ENCODE measurements around the gene TOR3A. TPM values are rescaled to one million over a fixed set of nuclear protein-coding genes. Genes with fewer than 3 reads are reported as not detected.

TOR3A gene
- total RNA-seq, 1 experiment from 2014 or later, result 25.2 TPM

DNA sequence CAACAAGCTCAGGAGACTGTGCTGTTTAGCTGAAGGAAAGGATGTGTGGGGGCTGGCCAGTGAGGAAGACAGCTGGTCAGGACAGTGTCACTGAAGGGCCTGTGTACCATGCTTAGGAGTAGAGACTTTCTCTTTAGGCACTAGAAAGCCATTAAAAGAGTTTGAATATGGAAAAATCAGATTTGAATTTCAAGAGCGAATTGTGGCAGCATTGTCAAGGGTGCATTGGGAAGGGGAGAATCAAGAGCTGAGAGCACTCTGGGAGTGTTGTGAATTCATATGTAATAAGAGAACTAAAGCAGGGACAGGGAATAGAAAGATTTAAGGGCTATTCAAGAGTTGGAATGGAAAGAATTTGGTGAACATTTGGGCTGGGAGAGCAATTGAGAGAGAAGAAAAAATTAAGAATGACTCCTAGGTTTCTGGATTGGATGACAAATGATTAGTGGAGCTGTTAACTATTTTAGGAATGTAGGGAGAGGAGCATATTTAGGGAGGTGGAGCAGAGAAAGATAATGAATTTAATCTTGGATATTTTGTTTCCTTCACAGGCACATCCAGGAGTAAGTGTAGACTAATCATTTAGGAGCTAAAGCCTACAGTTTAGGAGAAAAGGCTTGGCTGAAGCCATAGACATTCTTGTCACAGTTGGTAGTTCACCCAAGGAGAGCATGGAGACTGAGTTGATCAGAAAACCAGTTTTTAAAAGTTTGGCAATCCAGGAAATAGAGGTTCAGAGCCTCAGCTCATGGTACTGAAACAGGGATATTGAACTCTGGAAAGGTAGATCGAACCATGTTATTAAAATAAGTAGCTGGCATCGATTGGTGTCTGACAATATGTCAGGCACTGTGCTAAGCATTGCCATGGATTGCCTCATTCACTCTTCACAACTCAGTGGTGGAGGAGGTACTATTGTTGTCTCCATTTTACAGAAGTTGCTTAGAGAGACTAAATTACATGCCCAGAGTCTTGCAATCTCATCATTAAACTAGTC lies 23.1 kb upstream of the TOR3A start:
- Mint-ChIP-seq H3K4me3 (ENCODE audit: unreplicated experiment) (no peak overlapping the region), H3K36me3 (ENCODE audit: insufficient read depth, unreplicated experiment) (peaks cover 11% of the 10 kb centered on the region), H3K27ac (ENCODE audit: unreplicated experiment) (peak overlapping the region; percentile 18), H3K9me3 (ENCODE audit: unreplicated experiment) (no peaks in the 10 kb centered on the region), H3K4me1 (ENCODE audit: low read depth, unreplicated experiment) (peaks cover 9% of the 10 kb centered on the region), H3K27me3 (ENCODE audit: insufficient read depth, unreplicated experiment) (no peaks in the 10 kb centered on the region)
- DNase-seq, result no peak
- peaks cover 13% of the 10 kb centered on the region for H3K4me1 ChIP-seq
- no peaks in the 10 kb centered on the region for H3K27me3 ChIP-seq (replicated peaks; ENCODE audit: control insufficient read depth, insufficient read depth, low read length)
- ChIA-PET POLR2A (no interaction called here), CTCF (no interaction called here)
- no peaks in the 10 kb centered on the region for H3K9me3 ChIP-seq
- BruUV-seq (replicated peaks), result no TSS peak
- TF ChIP-seq, protein P1, sequence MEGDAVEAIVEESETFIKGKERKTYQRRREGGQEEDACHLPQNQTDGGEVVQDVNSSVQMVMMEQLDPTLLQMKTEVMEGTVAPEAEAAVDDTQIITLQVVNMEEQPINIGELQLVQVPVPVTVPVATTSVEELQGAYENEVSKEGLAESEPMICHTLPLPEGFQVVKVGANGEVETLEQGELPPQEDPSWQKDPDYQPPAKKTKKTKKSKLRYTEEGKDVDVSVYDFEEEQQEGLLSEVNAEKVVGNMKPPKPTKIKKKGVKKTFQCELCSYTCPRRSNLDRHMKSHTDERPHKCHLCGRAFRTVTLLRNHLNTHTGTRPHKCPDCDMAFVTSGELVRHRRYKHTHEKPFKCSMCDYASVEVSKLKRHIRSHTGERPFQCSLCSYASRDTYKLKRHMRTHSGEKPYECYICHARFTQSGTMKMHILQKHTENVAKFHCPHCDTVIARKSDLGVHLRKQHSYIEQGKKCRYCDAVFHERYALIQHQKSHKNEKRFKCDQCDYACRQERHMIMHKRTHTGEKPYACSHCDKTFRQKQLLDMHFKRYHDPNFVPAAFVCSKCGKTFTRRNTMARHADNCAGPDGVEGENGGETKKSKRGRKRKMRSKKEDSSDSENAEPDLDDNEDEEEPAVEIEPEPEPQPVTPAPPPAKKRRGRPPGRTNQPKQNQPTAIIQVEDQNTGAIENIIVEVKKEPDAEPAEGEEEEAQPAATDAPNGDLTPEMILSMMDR (IDR thresholded peaks at IDR 0.05; ENCODE audit: insufficient read depth in 1 of 2, low read depth in 1 of 2, low read length in 1 of 2, severe bottlenecking in 1 of 2, unreplicated experiment in 1 of 2), result no peak
- H3K36me3 ChIP-seq (ENCODE audit: control insufficient read depth, insufficient read depth, low read length), result no peaks in the 10 kb centered on the region
- H3K4me3 ChIP-seq (ENCODE audit: low read depth, low read length), result no peak overlapping the region
- intact Hi-C loops (cut with micrococcal nuclease; ENCODE audit: unreplicated experiment), result no loop called here

DNA sequence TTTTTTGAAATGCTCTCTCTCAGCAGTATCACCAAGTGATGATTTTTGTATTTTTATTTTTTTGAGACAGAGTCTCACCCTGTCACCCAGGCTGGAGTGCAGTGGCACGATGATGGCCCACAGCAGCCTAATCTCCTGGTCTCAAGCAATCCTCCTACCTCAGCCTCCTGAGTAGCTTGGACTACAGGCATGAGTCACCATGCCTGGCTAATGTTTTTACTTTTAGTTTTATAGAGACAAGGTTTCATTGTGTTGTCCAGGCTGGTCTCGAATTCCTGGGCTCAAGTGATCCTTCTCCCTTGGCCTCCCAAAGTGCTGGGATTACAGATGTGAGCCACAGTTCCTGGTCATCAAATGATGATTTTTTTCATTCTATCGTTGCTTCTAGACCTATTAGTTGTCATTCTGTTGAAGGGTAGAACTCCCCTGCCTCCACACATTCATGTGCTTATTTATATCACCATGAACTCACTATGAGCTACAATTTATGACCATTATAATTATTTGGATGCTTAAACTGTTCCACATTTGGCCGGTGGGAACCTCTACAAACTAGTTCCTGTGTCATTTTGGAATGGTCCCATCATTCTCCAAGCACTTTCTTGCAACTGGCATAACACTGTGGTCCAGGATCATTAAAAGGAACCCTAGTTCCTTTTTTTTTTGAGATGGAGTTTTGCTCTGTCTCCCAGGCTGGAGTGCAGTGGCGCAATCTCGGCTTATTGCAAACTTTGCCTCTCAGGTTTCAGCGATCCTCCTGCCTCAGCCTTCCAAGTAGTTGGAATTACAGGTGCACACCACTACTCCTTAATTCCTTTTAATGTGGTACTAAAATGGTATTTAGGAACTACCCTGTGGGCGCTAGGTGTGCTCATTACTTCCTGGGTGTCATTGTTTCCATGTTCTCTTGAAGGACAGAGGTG lies 20.2 kb upstream of the TOR3A start:
- ChIA-PET POLR2A (no interaction called here), CTCF (no interaction called here)
- TF ChIP-seq, protein P1 (IDR thresholded peaks at IDR 0.05; ENCODE audit: insufficient read depth in 1 of 2, low read depth in 1 of 2, low read length in 1 of 2, severe bottlenecking in 1 of 2, unreplicated experiment in 1 of 2), result no peak
- Mint-ChIP-seq H3K4me3 (ENCODE audit: unreplicated experiment) (no peak overlapping the region), H3K27me3 (ENCODE audit: insufficient read depth, unreplicated experiment) (no peaks in the 10 kb centered on the region), H3K36me3 (ENCODE audit: insufficient read depth, unreplicated experiment) (peaks cover 6% of the 10 kb centered on the region), H3K9me3 (ENCODE audit: unreplicated experiment) (no peaks in the 10 kb centered on the region), H3K27ac (ENCODE audit: unreplicated experiment) (no peak overlapping the region), H3K4me1 (ENCODE audit: low read depth, unreplicated experiment) (peaks cover 9% of the 10 kb centered on the region)
- no peak overlapping the region for H3K4me3 ChIP-seq (ENCODE audit: low read depth, low read length)
- no peaks in the 10 kb centered on the region for H3K36me3 ChIP-seq (ENCODE audit: control insufficient read depth, insufficient read depth, low read length)
- no peaks in the 10 kb centered on the region for H3K27me3 ChIP-seq (replicated peaks; ENCODE audit: control insufficient read depth, insufficient read depth, low read length)
- H3K4me1 ChIP-seq, result peaks cover 13% of the 10 kb centered on the region
- no peak for DNase-seq
- intact Hi-C loops (cut with micrococcal nuclease; ENCODE audit: unreplicated experiment), result no loop called here
- no TSS peak for BruUV-seq (replicated peaks)
- no peaks in the 10 kb centered on the region for H3K9me3 ChIP-seq

DNA sequence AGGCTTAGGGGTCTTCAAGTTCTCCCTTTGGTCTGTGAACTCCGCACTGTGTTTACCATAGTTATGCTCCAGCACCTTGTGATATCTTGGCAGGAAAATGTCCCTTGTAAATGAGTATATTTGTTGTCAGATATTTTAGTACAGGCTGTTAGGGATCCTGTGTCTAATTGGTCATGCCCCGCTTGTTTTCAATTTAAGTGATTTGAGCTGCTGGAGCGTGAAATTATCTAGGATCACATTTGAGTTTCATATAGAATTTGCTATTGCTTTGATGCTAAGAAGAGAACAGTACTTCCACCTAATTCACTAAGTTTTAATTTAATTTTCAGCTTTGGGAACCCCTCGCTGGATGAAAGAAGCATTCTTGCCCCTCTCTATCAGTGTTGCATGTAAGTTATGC lies 15.4 kb upstream of the TOR3A start:
- Mint-ChIP-seq H3K4me1 (ENCODE audit: low read depth, unreplicated experiment) (no peaks in the 10 kb centered on the region), H3K27ac (ENCODE audit: unreplicated experiment) (no peak overlapping the region), H3K9me3 (ENCODE audit: unreplicated experiment) (no peaks in the 10 kb centered on the region), H3K27me3 (ENCODE audit: insufficient read depth, unreplicated experiment) (no peaks in the 10 kb centered on the region), H3K36me3 (ENCODE audit: insufficient read depth, unreplicated experiment) (peaks cover 14% of the 10 kb centered on the region), H3K4me3 (ENCODE audit: unreplicated experiment) (no peak overlapping the region)
- no peaks in the 10 kb centered on the region for H3K4me1 ChIP-seq
- CTCF ChIA-PET, result no interaction called here
- POLR2A ChIA-PET, result no interaction called here
- no peaks in the 10 kb centered on the region for H3K9me3 ChIP-seq
- H3K27me3 ChIP-seq (replicated peaks; ENCODE audit: control insufficient read depth, insufficient read depth, low read length), result no peaks in the 10 kb centered on the region
- intact Hi-C loops (cut with micrococcal nuclease; ENCODE audit: unreplicated experiment), result no loop called here
- no TSS peak for BruUV-seq (replicated peaks)
- TF ChIP-seq, protein P1 (IDR thresholded peaks at IDR 0.05; ENCODE audit: insufficient read depth in 1 of 2, low read depth in 1 of 2, low read length in 1 of 2, severe bottlenecking in 1 of 2, unreplicated experiment in 1 of 2), result no peak
- DNase-seq, result no peak
- H3K36me3 ChIP-seq (ENCODE audit: control insufficient read depth, insufficient read depth, low read length), result no peaks in the 10 kb centered on the region
- no peak overlapping the region for H3K4me3 ChIP-seq (ENCODE audit: low read depth, low read length)
